HEK293 (cell line): Measurements from ENCODE around the gene ABLIM2.

Experiments
- CTCF ChIP-seq: fragments of 450-650 bp; formaldehyde crosslinking; IDR thresholded peaks from 2 replicates; pipeline ENCODE4 v1.5.1; 2016; ENCODE audit warnings: missing biosample characterization, missing genetic modification characterization
- TF ChIP-seq, protein P1 (sequence below): fragments of 450-650 bp; formaldehyde crosslinking; IDR thresholded peaks from 2 replicates; pipeline ENCODE4 v1.5.1; 2016; ENCODE audit warnings: missing biosample characterization, missing genetic modification characterization

DNA sequence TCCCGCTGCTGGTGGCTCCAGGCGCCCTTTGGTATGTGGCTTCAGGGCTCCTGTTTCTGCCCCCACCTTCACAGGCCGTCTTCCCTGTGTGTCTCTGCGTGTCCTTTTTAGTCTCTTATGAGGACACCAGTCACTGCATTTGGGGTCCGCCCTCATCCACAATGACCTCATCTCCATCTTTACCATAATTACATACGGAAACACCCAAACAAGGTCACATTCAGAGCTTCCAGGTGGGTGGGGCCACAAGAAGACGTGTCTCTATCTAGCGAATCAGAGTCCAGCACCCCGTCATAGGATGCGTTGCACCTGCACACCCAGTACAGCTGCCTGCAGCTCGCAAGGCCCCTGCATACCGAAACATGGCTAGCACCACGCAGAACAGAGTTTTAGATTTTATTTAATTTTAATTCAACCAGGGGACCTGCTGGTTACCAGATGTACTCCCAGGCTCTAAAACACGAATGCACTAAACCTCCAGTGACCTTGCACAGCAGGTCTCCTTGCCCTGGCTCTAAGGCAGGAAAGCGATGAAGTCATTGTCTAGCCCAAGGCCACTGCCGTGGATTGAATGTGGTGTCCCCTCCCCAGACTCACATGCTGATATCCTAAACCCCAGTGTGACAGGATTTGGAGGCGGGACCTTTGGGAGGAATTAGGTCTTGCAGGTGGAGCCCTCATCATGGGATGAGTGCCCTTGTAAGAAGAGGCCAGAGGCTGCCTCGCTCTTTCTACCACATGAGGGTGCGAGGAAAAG lies 30.3 kb downstream of the ABLIM2 start:
- TF ChIP-seq, protein P1, sequence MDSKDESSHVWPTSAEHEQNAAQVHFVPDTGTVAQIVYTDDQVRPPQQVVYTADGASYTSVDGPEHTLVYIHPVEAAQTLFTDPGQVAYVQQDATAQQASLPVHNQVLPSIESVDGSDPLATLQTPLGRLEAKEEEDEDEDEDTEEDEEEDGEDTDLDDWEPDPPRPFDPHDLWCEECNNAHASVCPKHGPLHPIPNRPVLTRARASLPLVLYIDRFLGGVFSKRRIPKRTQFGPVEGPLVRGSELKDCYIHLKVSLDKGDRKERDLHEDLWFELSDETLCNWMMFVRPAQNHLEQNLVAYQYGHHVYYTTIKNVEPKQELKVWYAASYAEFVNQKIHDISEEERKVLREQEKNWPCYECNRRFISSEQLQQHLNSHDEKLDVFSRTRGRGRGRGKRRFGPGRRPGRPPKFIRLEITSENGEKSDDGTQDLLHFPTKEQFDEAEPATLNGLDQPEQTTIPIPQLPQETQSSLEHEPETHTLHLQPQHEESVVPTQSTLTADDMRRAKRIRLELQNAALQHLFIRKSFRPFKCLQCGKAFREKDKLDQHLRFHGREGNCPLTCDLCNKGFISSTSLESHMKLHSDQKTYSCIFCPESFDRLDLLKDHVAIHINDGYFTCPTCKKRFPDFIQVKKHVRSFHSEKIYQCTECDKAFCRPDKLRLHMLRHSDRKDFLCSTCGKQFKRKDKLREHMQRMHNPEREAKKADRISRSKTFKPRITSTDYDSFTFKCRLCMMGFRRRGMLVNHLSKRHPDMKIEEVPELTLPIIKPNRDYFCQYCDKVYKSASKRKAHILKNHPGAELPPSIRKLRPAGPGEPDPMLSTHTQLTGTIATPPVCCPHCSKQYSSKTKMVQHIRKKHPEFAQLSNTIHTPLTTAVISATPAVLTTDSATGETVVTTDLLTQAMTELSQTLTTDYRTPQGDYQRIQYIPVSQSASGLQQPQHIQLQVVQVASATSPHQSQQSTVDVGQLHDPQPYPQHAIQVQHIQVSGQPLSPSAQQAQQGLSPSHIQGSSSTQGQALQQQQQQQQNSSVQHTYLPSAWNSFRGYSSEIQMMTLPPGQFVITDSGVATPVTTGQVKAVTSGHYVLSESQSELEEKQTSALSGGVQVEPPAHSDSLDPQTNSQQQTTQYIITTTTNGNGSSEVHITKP: no peak
- no peak for TF ChIP-seq CTCF (tag by site-specific recombination)
